Keratinocyte (primary cell): ENCODE results near the gene SH3BP5. TPM values are rescaled to one million over a fixed set of nuclear protein-coding genes. Genes with fewer than 3 reads are reported as not detected.

Experiments
- DNase-seq: peaks from one replicate; pipeline ENCODE4 v3.0.0-alpha.2; 2011; ENCODE audit warnings: low read depth, missing footprints, low spot score
- FAIRE-seq: peaks from 2 replicates; lab custom pipeline; 2011; peaks lifted over from hg19 to GRCh38; lab: Jason Lieb, UNC
- H2AFZ ChIP-seq: 2 replicates; pipeline ENCODE4 v1.6.0; 2012; ENCODE audit warnings: low read length, control low read depth, inconsistent platforms; ENCODE audit not compliant: control insufficient read depth
- H3K27ac ChIP-seq: 2 replicates; pipeline ENCODE4 v1.5.1; 2011; ENCODE audit warnings: low read length; ENCODE audit not compliant: control insufficient read depth, insufficient read depth
- H3K27me3 ChIP-seq: 3 replicates; pipeline ENCODE4 v1.6.0; 2011; ENCODE audit warnings: low read length; ENCODE audit not compliant: control insufficient read depth, insufficient read depth; ENCODE audit errors: extremely low read depth
- H3K36me3 ChIP-seq, 2 experiments: 2 replicates in 1 of 2; 3 replicates in 1 of 2; pipeline ENCODE4 v1.5.1; 2011; ENCODE audit warnings: low read length in 2 of 2, mild to moderate bottlenecking in 1 of 2; ENCODE audit not compliant: control insufficient read depth in 2 of 2, insufficient read depth in 2 of 2; ENCODE audit errors: extremely low read depth in 1 of 2
- H3K4me1 ChIP-seq: 3 replicates; pipeline ENCODE4 v1.5.1; 2011; ENCODE audit warnings: low read length; ENCODE audit not compliant: control insufficient read depth, insufficient read depth; ENCODE audit errors: extremely low read depth
- H3K4me2 ChIP-seq: 3 replicates; pipeline ENCODE4 v1.6.0; 2011; ENCODE audit warnings: low read depth, low read length; ENCODE audit not compliant: control insufficient read depth, insufficient read depth; ENCODE audit errors: extremely low read depth
- H3K4me3 ChIP-seq, 3 experiments: fragments of 200-600 bp in 1 of 3; sonication (generic) in 1 of 3; 2 replicates in 2 of 3; 3 replicates in 1 of 3; pipeline ENCODE4 v1.5.1; 2011 to 2016; ENCODE audit warnings: low read length in 3 of 3, mild to moderate bottlenecking in 3 of 3, control low read depth in 2 of 3, inconsistent platforms in 1 of 3, low read depth in 1 of 3, mixed read lengths in 1 of 3, mixed run types in 1 of 3, moderate library complexity in 1 of 3; ENCODE audit not compliant: control insufficient read depth in 2 of 3, insufficient read depth in 2 of 3; ENCODE audit errors: extremely low read depth in 1 of 3
- H3K79me2 ChIP-seq: 2 replicates; pipeline ENCODE4 v1.6.0; 2012; ENCODE audit warnings: low read length; ENCODE audit not compliant: control insufficient read depth, insufficient read depth
- H3K9ac ChIP-seq: 3 replicates; pipeline ENCODE4 v1.6.0; 2011; ENCODE audit warnings: low read length; ENCODE audit not compliant: control insufficient read depth, insufficient read depth; ENCODE audit errors: extremely low read depth
- H3K9me1 ChIP-seq: 3 replicates; pipeline ENCODE4 v1.6.0; 2011; ENCODE audit warnings: low read length; ENCODE audit not compliant: control insufficient read depth, insufficient read depth; ENCODE audit errors: extremely low read depth
- H3K9me3 ChIP-seq: 2 replicates; pipeline ENCODE4 v1.5.1; 2012; ENCODE audit warnings: low read depth, low read length; ENCODE audit not compliant: control insufficient read depth
- H4K20me1 ChIP-seq: 3 replicates; pipeline ENCODE4 v1.6.0; 2011; ENCODE audit warnings: low read length; ENCODE audit not compliant: control insufficient read depth, insufficient read depth; ENCODE audit errors: extremely low read depth
- CTCF ChIP-seq, 3 experiments: IDR thresholded peaks in 1 of 3; conservative IDR thresholded peaks in 1 of 3; optimal IDR thresholded peaks in 1 of 3; 2 replicates in 2 of 3; 3 replicates in 1 of 3; pipeline versions ENCODE3 to v1.5.1; 2011; ENCODE audit warnings: low read length in 3 of 3, mild to moderate bottlenecking in 3 of 3, moderate library complexity in 2 of 3, control low read depth in 1 of 3, inconsistent platforms in 1 of 3; ENCODE audit not compliant: insufficient read depth in 2 of 3; ENCODE audit errors: extremely low read depth in 1 of 3
- EZH2 ChIP-seq: IDR thresholded peaks from one replicate; pipeline ENCODE4 v1.6.1; 2012; ENCODE audit warnings: inconsistent platforms, mild to moderate bottlenecking, low read length, moderate library complexity
- dilution Hi-C: fragments of 300-500 bp; cut with MboI; formaldehyde crosslinking; loops from one replicate; pipeline ENCODE4 v1.7.0; 2020; ENCODE audit warnings: low sequenced_read_pairs; ENCODE audit not compliant: extremely low pct_ligation_motif_present
- polyA plus RNA-seq, 5 experiments: library from polyadenylated mRNA; depleted of rRNA in 3 of 5; stranded (reverse) in 3 of 5; stranded (forward) in 1 of 5; unstranded in 1 of 5; fragments of >200 nt; gene quantifications; 1 replicate in 1 of 5; 2 replicates in 3 of 5; 3 replicates in 1 of 5; pipeline versions ENCODE4 v1.2.1 to v1.2.3, GENCODE V29; 2011 to 2012; ENCODE audit warnings: missing spikeins in 2 of 5, low read depth in 1 of 5, low replicate concordance in 1 of 5

Gene SH3BP5
- polyA plus RNA-seq, 1 donor (not counting 4 experiments of a cell fraction or from before 2014, with no cell fraction given) = 13.4 TPM

DNA sequence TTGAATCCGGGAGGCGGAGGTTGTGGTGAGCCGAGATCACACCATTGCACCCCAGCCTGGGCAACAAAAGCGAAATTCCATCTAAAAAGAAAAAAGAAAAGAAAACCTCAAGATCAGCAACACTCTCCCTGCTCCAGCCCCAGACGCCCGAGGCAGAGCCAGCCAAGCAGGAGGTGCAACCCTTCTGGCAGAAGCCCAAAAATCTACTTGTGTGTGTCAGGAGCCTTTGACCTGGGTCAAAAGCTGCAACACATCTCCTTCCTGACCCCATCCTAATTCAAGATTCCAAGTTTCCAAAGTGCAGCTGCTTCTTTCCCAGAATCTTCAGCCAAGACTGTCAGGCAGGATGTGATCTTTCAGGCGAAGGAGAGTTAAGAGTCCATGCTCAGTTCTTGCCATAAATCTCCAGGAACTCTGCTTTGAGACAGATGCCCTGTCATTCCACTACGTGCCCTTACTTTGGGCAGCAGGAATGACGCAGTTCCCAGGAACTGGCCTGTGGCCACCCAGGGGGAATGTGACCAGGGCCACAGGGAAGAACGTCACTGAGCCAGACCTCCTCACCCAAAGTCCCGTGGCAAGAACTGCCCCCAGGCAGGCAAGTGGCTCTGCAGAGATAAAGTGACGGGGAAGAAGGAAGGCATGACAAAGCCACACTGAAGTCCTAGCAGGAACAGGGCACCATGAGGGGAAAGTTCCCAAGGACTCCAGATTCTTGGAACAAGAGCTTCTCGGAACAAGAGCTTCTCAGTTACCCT, 39.4 kb downstream of the SH3BP5 start:
- no peak overlapping the region for H3K27ac ChIP-seq
- no peak for DNase-seq

DNA sequence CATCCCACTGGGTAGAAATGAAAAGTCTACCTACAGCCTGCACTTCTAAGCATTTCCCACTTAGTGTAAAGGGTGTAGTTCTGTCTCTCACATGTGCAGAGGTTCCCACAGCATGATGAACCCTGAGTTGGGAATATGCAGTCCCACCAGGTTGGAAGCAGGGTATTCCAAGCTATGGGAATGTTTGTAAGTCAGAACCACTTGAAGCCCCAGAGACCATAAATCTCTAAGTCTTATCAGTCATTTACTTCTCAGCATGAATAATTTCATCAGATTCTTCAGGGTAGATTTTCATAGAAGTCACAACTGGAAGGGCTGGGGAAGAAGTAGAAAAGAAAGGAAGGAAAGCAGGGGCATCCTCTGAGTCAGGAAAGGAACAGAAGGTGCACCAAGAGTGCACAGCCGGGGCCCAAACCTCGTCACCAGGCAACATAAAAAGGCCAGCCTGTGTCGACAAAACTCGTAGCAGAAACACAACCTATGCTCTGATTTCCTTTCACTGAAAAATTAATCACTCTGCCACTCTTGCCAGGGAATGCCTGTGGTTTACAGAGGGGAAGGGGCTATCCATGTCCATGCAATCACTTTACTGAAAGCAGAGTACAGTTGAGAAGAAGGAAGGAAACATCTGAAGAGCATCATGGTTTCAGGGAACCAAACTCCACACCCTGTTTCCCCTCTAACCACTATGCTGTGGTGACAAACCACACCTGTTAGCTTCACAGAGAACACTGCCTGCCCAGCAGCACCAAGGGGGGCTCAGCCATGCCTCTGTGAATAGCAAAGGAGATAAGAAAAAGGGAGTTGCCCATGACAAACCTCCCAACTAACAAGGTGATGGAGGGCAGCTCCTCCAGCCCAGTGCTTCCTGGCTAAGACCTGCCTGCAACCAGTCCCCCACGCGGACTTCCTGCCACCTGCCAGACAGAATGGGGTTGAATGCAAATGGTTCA, 40.5 kb downstream of the SH3BP5 start:
- no peaks in the 10 kb centered on the region for H4K20me1 ChIP-seq

More for the DNA sequence above, 39.4 kb downstream of the SH3BP5 start:
- H2AFZ ChIP-seq = no peak overlapping the region
- no peaks in the 10 kb centered on the region for H3K9me3 ChIP-seq
- H3K9ac ChIP-seq = no peak overlapping the region
- dilution Hi-C loops = no loop called here
- H3K9me1 ChIP-seq = no peaks in the 10 kb centered on the region
- H3K27me3 ChIP-seq = no peaks in the 10 kb centered on the region
- H3K4me3 ChIP-seq = no peak overlapping the region
- H3K4me1 ChIP-seq = no peaks in the 10 kb centered on the region
- no peaks in the 10 kb centered on the region for H3K79me2 ChIP-seq
- no peak for FAIRE-seq
- TF ChIP-seq CTCF (optimal IDR thresholded peaks at IDR 0.05 in 1 of 3, IDR thresholded peaks at IDR 0.05 in 1 of 3, conservative IDR thresholded peaks at IDR 0.05 in 1 of 3; ENCODE audit: extremely low read depth in 1 of 3, insufficient read depth in 2 of 3, low read length in 3 of 3) = no peak
- no peak for TF ChIP-seq EZH2
- H3K4me2 ChIP-seq = no peak overlapping the region
- no peaks in the 10 kb centered on the region for H4K20me1 ChIP-seq
- H3K36me3 ChIP-seq = no peaks in the 10 kb centered on the region

More for the DNA sequence above, 40.5 kb downstream of the SH3BP5 start:
- dilution Hi-C loops = no loop called here
- no peaks in the 10 kb centered on the region for H3K36me3 ChIP-seq
- no peak for TF ChIP-seq EZH2
- TF ChIP-seq CTCF (optimal IDR thresholded peaks at IDR 0.05 in 1 of 3, IDR thresholded peaks at IDR 0.05 in 1 of 3, conservative IDR thresholded peaks at IDR 0.05 in 1 of 3; ENCODE audit: extremely low read depth in 1 of 3, insufficient read depth in 2 of 3, low read length in 3 of 3) = no peak
- no peak overlapping the region for H3K27ac ChIP-seq
- H3K27me3 ChIP-seq = no peaks in the 10 kb centered on the region
- H2AFZ ChIP-seq = no peak overlapping the region
- H3K9ac ChIP-seq = no peak overlapping the region
- DNase-seq (no peak), FAIRE-seq (no peak)
- no peak overlapping the region for H3K4me2 ChIP-seq
- H3K9me3 ChIP-seq = no peaks in the 10 kb centered on the region
- no peak overlapping the region for H3K4me3 ChIP-seq
- H3K79me2 ChIP-seq = no peaks in the 10 kb centered on the region
- no peaks in the 10 kb centered on the region for H3K4me1 ChIP-seq
- H3K9me1 ChIP-seq = no peaks in the 10 kb centered on the region
